ENCODE measurements around the gene FGFR4.

GRCh38 chr5:177116631-177117373, 30.1 kb downstream of the FGFR4 start:
- TF ChIP-seq CTCF (IDR thresholded peaks at IDR 0.05) (peak in 2 of 6 experiments; percentile 26 to 36), POLR2A (IDR thresholded peaks at IDR 0.05) (peak in 1 of 4 donors; percentile 45)

All from upper lobe of left lung (tissue), 4 donors.